Measurements from ENCODE around the gene UBE2I. TPM values are rescaled to one million over a fixed set of nuclear protein-coding genes. Genes with fewer than 3 reads are reported as not detected.

UBE2I gene
- total RNA-seq, 1 experiment from 2014 or later: 212 TPM

DNA sequence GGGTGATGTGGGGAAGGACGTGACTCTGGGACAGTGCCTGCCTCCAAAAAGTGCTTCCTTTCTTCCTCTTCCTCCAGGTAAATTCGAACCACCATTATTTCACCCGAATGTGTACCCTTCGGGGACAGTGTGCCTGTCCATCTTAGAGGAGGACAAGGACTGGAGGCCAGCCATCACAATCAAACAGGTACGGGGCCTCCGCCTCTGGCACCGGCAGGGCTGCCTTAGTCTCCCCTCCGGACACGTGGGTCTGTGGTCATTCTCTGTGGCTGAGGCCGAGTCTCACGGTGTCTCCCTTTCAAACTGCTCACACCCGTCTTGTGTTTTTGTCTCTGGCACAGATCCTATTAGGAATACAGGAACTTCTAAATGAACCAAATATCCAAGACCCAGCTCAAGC is 10.7 kb downstream of the UBE2I start:
- Histone ChIP-seq H3K27ac (ENCODE audit: low read depth, low read length) (no peak overlapping the region), H3K79me2 (ENCODE audit: insufficient read depth, low read length) (peaks cover 51% of the 10 kb centered on the region), H3K9me3 (ENCODE audit: control insufficient read depth in 1 of 2, insufficient read depth in 1 of 2, low read depth in 1 of 2, low read length in 2 of 2) (no peaks in the 10 kb centered on the region), H3K9me2 (ENCODE audit: insufficient read depth) (no peaks in the 10 kb centered on the region), H4K20me1 (ENCODE audit: insufficient read depth) (peaks cover 3% of the 10 kb centered on the region; the same call in 1 of the 2 replicates), H3K4me2 (ENCODE audit: low read length) (no peak overlapping the region), H3K36me3 (ENCODE audit: control insufficient read depth in 1 of 2, insufficient read depth in 2 of 2, low read length in 2 of 2) (peaks cover 53 to 60% of the 10 kb centered on the region in 2 experiments), H3K9ac (ENCODE audit: low read length) (no peak overlapping the region), H3K4me3 (replicated peaks in 1 of 2; ENCODE audit: low read depth in 1 of 2, low read length in 2 of 2) (no peak overlapping the region), H2AFZ (ENCODE audit: low read depth, low read length, poor library complexity, severe bottlenecking) (no peak overlapping the region), H3K4me1 (ENCODE audit: control insufficient read depth in 1 of 2, insufficient read depth in 2 of 2, low read length in 2 of 2) (no peaks in the 10 kb centered on the region), H3K27me3 (ENCODE audit: insufficient read depth, low read length) (no peaks in the 10 kb centered on the region)
- intact Hi-C loops (cut with micrococcal nuclease): no loop called here
- POLR2A ChIA-PET: no interaction called here
- TF ChIP-seq, protein P1, sequence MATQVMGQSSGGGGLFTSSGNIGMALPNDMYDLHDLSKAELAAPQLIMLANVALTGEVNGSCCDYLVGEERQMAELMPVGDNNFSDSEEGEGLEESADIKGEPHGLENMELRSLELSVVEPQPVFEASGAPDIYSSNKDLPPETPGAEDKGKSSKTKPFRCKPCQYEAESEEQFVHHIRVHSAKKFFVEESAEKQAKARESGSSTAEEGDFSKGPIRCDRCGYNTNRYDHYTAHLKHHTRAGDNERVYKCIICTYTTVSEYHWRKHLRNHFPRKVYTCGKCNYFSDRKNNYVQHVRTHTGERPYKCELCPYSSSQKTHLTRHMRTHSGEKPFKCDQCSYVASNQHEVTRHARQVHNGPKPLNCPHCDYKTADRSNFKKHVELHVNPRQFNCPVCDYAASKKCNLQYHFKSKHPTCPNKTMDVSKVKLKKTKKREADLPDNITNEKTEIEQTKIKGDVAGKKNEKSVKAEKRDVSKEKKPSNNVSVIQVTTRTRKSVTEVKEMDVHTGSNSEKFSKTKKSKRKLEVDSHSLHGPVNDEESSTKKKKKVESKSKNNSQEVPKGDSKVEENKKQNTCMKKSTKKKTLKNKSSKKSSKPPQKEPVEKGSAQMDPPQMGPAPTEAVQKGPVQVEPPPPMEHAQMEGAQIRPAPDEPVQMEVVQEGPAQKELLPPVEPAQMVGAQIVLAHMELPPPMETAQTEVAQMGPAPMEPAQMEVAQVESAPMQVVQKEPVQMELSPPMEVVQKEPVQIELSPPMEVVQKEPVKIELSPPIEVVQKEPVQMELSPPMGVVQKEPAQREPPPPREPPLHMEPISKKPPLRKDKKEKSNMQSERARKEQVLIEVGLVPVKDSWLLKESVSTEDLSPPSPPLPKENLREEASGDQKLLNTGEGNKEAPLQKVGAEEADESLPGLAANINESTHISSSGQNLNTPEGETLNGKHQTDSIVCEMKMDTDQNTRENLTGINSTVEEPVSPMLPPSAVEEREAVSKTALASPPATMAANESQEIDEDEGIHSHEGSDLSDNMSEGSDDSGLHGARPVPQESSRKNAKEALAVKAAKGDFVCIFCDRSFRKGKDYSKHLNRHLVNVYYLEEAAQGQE (IDR thresholded peaks at IDR 0.05; ENCODE audit: low read depth): no peak
- no peak for TF ChIP-seq EZH2phosphoT487 (IDR thresholded peaks at IDR 0.05; ENCODE audit: borderline replicate concordance)
- TF ChIP-seq ELF1 (IDR thresholded peaks at IDR 0.05; ENCODE audit: borderline replicate concordance, low read depth): no peak
- no peak for TF ChIP-seq SIN3A (IDR thresholded peaks at IDR 0.05; ENCODE audit: low read depth)
- no peak for TF ChIP-seq POLR2A (IDR thresholded peaks at IDR 0.05; ENCODE audit: borderline replicate concordance, extremely low read depth, insufficient read depth, insufficient read length)
- TF ChIP-seq EZH2 (IDR thresholded peaks at IDR 0.05): no peak
- no peak for TF ChIP-seq CBX3 (IDR thresholded peaks at IDR 0.05; ENCODE audit: low read depth)
- no peak for TF ChIP-seq EGR1 (IDR thresholded peaks at IDR 0.05; ENCODE audit: low read depth)
- TF ChIP-seq ZFX (IDR thresholded peaks at IDR 0.05): no peak
- no peak for TF ChIP-seq ZNF274 (IDR thresholded peaks at IDR 0.05; ENCODE audit: low read depth, low read length)
- no peak for TF ChIP-seq JUND (IDR thresholded peaks at IDR 0.05)
- no peak for TF ChIP-seq TCF7L2 (IDR thresholded peaks at IDR 0.05; ENCODE audit: borderline replicate concordance, extremely low read depth, insufficient read depth, insufficient read length)
- no peak for TF ChIP-seq YY1 (IDR thresholded peaks at IDR 0.05; ENCODE audit: extremely low read depth, insufficient replicate concordance, low read depth, low read length)
- TF ChIP-seq RAD21 (IDR thresholded peaks at IDR 0.05; ENCODE audit: low read depth): no peak
- TF ChIP-seq CTCF (IDR thresholded peaks at IDR 0.05 in 2 of 3, conservative IDR thresholded peaks at IDR 0.05 in 1 of 3; ENCODE audit: borderline replicate concordance in 1 of 3, insufficient read depth in 1 of 3, low read depth in 2 of 3, low read length in 2 of 3): no peak
- no peak for TF ChIP-seq ATF3 (IDR thresholded peaks at IDR 0.05)
- TF ChIP-seq SRF (IDR thresholded peaks at IDR 0.05; ENCODE audit: low read depth): no peak
- no peak for TF ChIP-seq SP1 (IDR thresholded peaks at IDR 0.05; ENCODE audit: low read depth)
- TF ChIP-seq FOSL1 (IDR thresholded peaks at IDR 0.05; ENCODE audit: low read depth): no peak
- CTCF ChIA-PET: no interaction called here
- RAD21 ChIA-PET (ENCODE audit: low non-redundant PET in 1 of 2, low total read pairs in 2 of 2, uncharacterized antibody in 2 of 2, unreplicated experiment in 2 of 2): no interaction called here
- DNase-seq (ENCODE audit: low read depth, low spot score) (no peak), ATAC-seq (no peak)
- no TSS peak for BruUV-seq (replicated peaks)

All from HCT116 (cell line).